OCI-LY3 (cell line): ENCODE data around the gene EIF2AK3.

Experiments used
- EZH2phosphoT487 ChIP-seq: fragments of 200-600 bp; shearing (Covaris generic); IDR thresholded peaks from 2 replicates; pipeline ENCODE4 v1.6.1; 2018; ENCODE audit warnings: antibody characterized with exemption, mixed run types, low read depth
- TF ChIP-seq, protein P1 (sequence below): fragments of 200-600, 300-600 bp; sonication (generic); IDR thresholded peaks from 2 replicates; pipeline ENCODE4 v1.5.1; 2014; ENCODE audit warnings: antibody characterized with exemption, low read length, low read depth

DNA sequence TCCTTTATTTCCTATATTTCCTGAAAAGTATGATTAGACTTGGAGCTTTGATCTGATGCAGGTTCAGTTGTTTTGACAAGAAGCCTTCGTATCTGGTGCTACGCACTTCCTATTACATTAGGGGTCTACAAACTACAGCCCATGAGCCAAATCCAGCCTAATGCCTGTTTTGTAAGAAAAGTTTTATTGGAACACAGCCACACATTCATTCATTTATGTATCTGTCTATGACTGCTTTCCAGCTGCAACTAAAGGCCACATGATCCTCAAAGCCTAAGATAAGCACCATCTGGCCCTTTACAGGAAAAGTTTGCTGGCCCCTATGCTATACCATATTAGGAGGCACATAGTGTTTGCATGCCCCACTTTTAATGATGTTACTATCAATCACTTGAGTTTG lies 26.0 kb downstream of the EIF2AK3 start:
- TF ChIP-seq, protein P1, sequence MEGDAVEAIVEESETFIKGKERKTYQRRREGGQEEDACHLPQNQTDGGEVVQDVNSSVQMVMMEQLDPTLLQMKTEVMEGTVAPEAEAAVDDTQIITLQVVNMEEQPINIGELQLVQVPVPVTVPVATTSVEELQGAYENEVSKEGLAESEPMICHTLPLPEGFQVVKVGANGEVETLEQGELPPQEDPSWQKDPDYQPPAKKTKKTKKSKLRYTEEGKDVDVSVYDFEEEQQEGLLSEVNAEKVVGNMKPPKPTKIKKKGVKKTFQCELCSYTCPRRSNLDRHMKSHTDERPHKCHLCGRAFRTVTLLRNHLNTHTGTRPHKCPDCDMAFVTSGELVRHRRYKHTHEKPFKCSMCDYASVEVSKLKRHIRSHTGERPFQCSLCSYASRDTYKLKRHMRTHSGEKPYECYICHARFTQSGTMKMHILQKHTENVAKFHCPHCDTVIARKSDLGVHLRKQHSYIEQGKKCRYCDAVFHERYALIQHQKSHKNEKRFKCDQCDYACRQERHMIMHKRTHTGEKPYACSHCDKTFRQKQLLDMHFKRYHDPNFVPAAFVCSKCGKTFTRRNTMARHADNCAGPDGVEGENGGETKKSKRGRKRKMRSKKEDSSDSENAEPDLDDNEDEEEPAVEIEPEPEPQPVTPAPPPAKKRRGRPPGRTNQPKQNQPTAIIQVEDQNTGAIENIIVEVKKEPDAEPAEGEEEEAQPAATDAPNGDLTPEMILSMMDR = no peak
- no peak for TF ChIP-seq EZH2phosphoT487
